ENCODE measurements around the gene FAM13A.

Gene FAM13A

GRCh38 chr4:88697588-88698329 lies 359.2 kb downstream of the FAM13A start, which contains the start of gene NAP1L5:
TSS of gene NAP1L5 (minus strand) at chr4:88697829. CDS start at chr4:88697754, 75 bp downstream.
- Histone ChIP-seq H3K36me3 (ENCODE audit: low read depth) (peaks cover 54% of the 10 kb centered on the region), H3K4me1 (ENCODE audit: insufficient read depth, poor library complexity, severe bottlenecking) (no peaks in the 10 kb centered on the region), H3K9me3 (ENCODE audit: severe bottlenecking) (no peaks in the 10 kb centered on the region), H3K27me3 (ENCODE audit: insufficient read depth, poor library complexity, severe bottlenecking) (no peaks in the 10 kb centered on the region), H3K27ac (ENCODE audit: poor library complexity, severe bottlenecking) (no peak within 1 kb of the TSS), H3K4me3 (ENCODE audit: severe bottlenecking) (no peak within 1 kb of the TSS)
- TF ChIP-seq CTCF (IDR thresholded peaks at IDR 0.05; ENCODE audit: poor library complexity, severe bottlenecking), result no peak
- ATAC-seq (ENCODE audit: low read depth), result no peak
- DNase-seq (ENCODE audit: low spot score), result no peak

- no peak overlapping the region for H3K27ac ChIP-seq (ENCODE audit: poor library complexity, severe bottlenecking)
Observed at GRCh38 chr4:88697141-88697540, 359.8 kb downstream of the FAM13A start.

GRCh38 chr4:88696630-88697029 lies 360.4 kb downstream of the FAM13A start:
- Histone ChIP-seq H3K27ac (ENCODE audit: poor library complexity, severe bottlenecking) (no peak overlapping the region), H3K4me1 (ENCODE audit: insufficient read depth, poor library complexity, severe bottlenecking) (no peaks in the 10 kb centered on the region), H3K36me3 (ENCODE audit: low read depth) (peaks cover 47% of the 10 kb centered on the region), H3K27me3 (ENCODE audit: insufficient read depth, poor library complexity, severe bottlenecking) (no peaks in the 10 kb centered on the region), H3K9me3 (ENCODE audit: severe bottlenecking) (no peaks in the 10 kb centered on the region), H3K4me3 (ENCODE audit: severe bottlenecking) (no peak overlapping the region)
- DNase-seq (ENCODE audit: low spot score) (no peak), ATAC-seq (ENCODE audit: low read depth) (no peak)
- TF ChIP-seq CTCF (IDR thresholded peaks at IDR 0.05; ENCODE audit: poor library complexity, severe bottlenecking), result no peak

More at GRCh38 chr4:88697141-88697540, 359.8 kb downstream of the FAM13A start:
- TF ChIP-seq CTCF (IDR thresholded peaks at IDR 0.05; ENCODE audit: poor library complexity, severe bottlenecking), result no peak
- Histone ChIP-seq H3K9me3 (ENCODE audit: severe bottlenecking) (no peaks in the 10 kb centered on the region), H3K4me3 (ENCODE audit: severe bottlenecking) (no peak overlapping the region), H3K27me3 (ENCODE audit: insufficient read depth, poor library complexity, severe bottlenecking) (no peaks in the 10 kb centered on the region), H3K36me3 (ENCODE audit: low read depth) (peaks cover 48% of the 10 kb centered on the region), H3K4me1 (ENCODE audit: insufficient read depth, poor library complexity, severe bottlenecking) (no peaks in the 10 kb centered on the region)
- DNase-seq (ENCODE audit: low spot score) (no peak), ATAC-seq (ENCODE audit: low read depth) (no peak)

GRCh38 chr4:88693792-88694191 lies 363.2 kb downstream of the FAM13A start:
- Histone ChIP-seq H3K27me3 (ENCODE audit: insufficient read depth, poor library complexity, severe bottlenecking) (no peaks in the 10 kb centered on the region), H3K9me3 (ENCODE audit: severe bottlenecking) (no peaks in the 10 kb centered on the region), H3K36me3 (ENCODE audit: low read depth) (peaks cover 59% of the 10 kb centered on the region), H3K4me1 (ENCODE audit: insufficient read depth, poor library complexity, severe bottlenecking) (no peaks in the 10 kb centered on the region), H3K27ac (ENCODE audit: poor library complexity, severe bottlenecking) (no peak overlapping the region), H3K4me3 (ENCODE audit: severe bottlenecking) (no peak overlapping the region)
- ATAC-seq (ENCODE audit: low read depth), result no peak
- no peak for TF ChIP-seq CTCF (IDR thresholded peaks at IDR 0.05; ENCODE audit: poor library complexity, severe bottlenecking)
- DNase-seq (ENCODE audit: low spot score), result no peak

- H3K27me3 ChIP-seq (ENCODE audit: insufficient read depth, poor library complexity, severe bottlenecking), result no peaks in the 10 kb centered on the region
- DNase-seq (ENCODE audit: low spot score) (no peak), ATAC-seq (ENCODE audit: low read depth) (peak; percentile 64; the same call in 2 of the 3 replicates)
- H3K36me3 ChIP-seq (ENCODE audit: low read depth), result peaks cover 82% of the 10 kb centered on the region
- no peaks in the 10 kb centered on the region for H3K4me1 ChIP-seq (ENCODE audit: insufficient read depth, poor library complexity, severe bottlenecking)
- H3K27ac ChIP-seq (ENCODE audit: poor library complexity, severe bottlenecking), result no peak overlapping the region
- H3K4me3 ChIP-seq (ENCODE audit: severe bottlenecking), result no peak overlapping the region
- no peaks in the 10 kb centered on the region for H3K9me3 ChIP-seq (ENCODE audit: severe bottlenecking)
- no peak for TF ChIP-seq CTCF (IDR thresholded peaks at IDR 0.05; ENCODE audit: poor library complexity, severe bottlenecking)
Observed at GRCh38 chr4:88690355-88690754, 366.6 kb downstream of the FAM13A start.
